Gastrocnemius medialis (tissue), 4 donors: ENCODE measurements around the gene GRK7.

Source experiments
- CTCF ChIP-seq, 5 experiments: fragments of 450-650 bp in 3 of 5; fragments of 200-600 bp in 2 of 5; sonication (generic) in 2 of 5; IDR thresholded peaks in 4 of 5; conservative IDR thresholded peaks in 1 of 5; 1 replicate in 4 of 5; 2 replicates in 1 of 5; pipeline ENCODE4 v1.5.1; 2016 to 2019; ENCODE audit warnings: antibody characterized with exemption in 5 of 5, mild to moderate bottlenecking in 3 of 5, moderate library complexity in 3 of 5
- POLR2A ChIP-seq, 2 donors: fragments of 450-650 bp; IDR thresholded peaks; one replicate each; pipeline ENCODE4 v1.6.1; 2017; ENCODE audit warnings: antibody characterized with exemption in 2 of 2, mild to moderate bottlenecking in 2 of 2, moderate library complexity in 2 of 2

GRCh38 chr3:141784096-141784495 lies 20.9 kb downstream of the GRK7 start:
- no peak for TF ChIP-seq POLR2A (IDR thresholded peaks at IDR 0.05)
- no peak for TF ChIP-seq CTCF (IDR thresholded peaks at IDR 0.05 in 4 of 5, conservative IDR thresholded peaks at IDR 0.05 in 1 of 5)
